ENCODE results near the gene MICAL2. TPM values are rescaled to one million over a fixed set of nuclear protein-coding genes. Genes with fewer than 3 reads are reported as not detected.

MICAL2 gene
- total and polyA plus RNA-seq, 7 donors, result 6.8 to 45.7 (median 15.0) TPM

- no peaks in the 10 kb centered on the region for H3K9me3 ChIP-seq
- TF ChIP-seq CTCF (IDR thresholded peaks at IDR 0.05), result no peak
- no peak for ATAC-seq
- intact Hi-C loops (cut with DNase I), result no loop called here
- no peak overlapping the region for H3K4me3 ChIP-seq
- WGBS, 3 donors, result 86 to 92% (median 89%) methylated on average over 4 of the region's 4 CpGs
- no peak for DNase-seq
- no peak overlapping the region for H3K27ac ChIP-seq
- no peaks in the 10 kb centered on the region for H3K4me1 ChIP-seq
- H3K27me3 ChIP-seq (ENCODE audit: insufficient read depth in 3 of 3, low read length in 2 of 3), result no peaks in the 10 kb centered on the region
- no peaks in the 10 kb centered on the region for H3K36me3 ChIP-seq (ENCODE audit: insufficient read depth in 1 of 2, low read depth in 1 of 2)
Observed at GRCh38 chr11:12127206-12127898, 17.0 kb downstream of the MICAL2 start.

DNA sequence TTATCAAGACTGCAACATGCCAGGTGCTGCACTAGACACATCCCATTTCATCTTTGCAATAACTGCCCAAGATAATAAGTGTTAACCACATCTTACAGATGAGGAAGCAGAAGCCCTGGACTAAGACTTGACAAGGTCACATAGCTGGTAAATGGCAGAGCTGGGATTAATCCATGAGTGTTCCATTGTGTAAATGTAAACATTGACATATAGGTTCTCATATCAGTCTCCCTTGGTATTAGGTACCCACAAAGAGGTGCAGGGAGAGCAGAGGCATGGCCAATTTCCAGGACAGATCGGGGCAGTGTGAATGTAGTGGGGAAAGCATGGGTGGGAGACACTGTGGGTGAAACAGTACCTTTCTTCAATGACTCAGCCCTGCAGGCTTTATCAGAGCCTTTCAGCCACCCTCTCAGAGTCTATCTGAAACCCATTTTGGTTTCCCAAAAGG lies 17.9 kb downstream of the MICAL2 start:
- Histone ChIP-seq H3K9me3 (no peaks in the 10 kb centered on the region), H3K4me1 (no peaks in the 10 kb centered on the region), H3K27ac (no peak overlapping the region), H3K4me3 (no peak overlapping the region), H3K27me3 (ENCODE audit: insufficient read depth in 3 of 3, low read length in 2 of 3) (no peaks in the 10 kb centered on the region), H3K36me3 (ENCODE audit: insufficient read depth in 1 of 2, low read depth in 1 of 2) (no peaks in the 10 kb centered on the region)
- intact Hi-C loops (cut with DNase I), result no loop called here
- TF ChIP-seq CTCF (IDR thresholded peaks at IDR 0.05), result no peak
- DNase-seq (no peak), ATAC-seq (no peak)
- WGBS, 3 donors, result 77 to 95% (median 87%) methylated on average over 1 of the region's 1 CpG

- WGBS, 3 donors, result 83 to 93% (median 86%) methylated on average over 4 of the region's 4 CpGs
- TF ChIP-seq CTCF (IDR thresholded peaks at IDR 0.05), result no peak
- Histone ChIP-seq H3K27ac (no peak overlapping the region), H3K36me3 (ENCODE audit: insufficient read depth in 1 of 2, low read depth in 1 of 2) (no peaks in the 10 kb centered on the region), H3K4me3 (no peak overlapping the region), H3K4me1 (no peaks in the 10 kb centered on the region), H3K9me3 (no peaks in the 10 kb centered on the region), H3K27me3 (ENCODE audit: insufficient read depth in 3 of 3, low read length in 2 of 3) (no peaks in the 10 kb centered on the region)
- DNase-seq (no peak), ATAC-seq (no peak)
- intact Hi-C loops (cut with DNase I), result no loop called here
Observed at GRCh38 chr11:12129227-12129626, 18.8 kb downstream of the MICAL2 start.

DNA sequence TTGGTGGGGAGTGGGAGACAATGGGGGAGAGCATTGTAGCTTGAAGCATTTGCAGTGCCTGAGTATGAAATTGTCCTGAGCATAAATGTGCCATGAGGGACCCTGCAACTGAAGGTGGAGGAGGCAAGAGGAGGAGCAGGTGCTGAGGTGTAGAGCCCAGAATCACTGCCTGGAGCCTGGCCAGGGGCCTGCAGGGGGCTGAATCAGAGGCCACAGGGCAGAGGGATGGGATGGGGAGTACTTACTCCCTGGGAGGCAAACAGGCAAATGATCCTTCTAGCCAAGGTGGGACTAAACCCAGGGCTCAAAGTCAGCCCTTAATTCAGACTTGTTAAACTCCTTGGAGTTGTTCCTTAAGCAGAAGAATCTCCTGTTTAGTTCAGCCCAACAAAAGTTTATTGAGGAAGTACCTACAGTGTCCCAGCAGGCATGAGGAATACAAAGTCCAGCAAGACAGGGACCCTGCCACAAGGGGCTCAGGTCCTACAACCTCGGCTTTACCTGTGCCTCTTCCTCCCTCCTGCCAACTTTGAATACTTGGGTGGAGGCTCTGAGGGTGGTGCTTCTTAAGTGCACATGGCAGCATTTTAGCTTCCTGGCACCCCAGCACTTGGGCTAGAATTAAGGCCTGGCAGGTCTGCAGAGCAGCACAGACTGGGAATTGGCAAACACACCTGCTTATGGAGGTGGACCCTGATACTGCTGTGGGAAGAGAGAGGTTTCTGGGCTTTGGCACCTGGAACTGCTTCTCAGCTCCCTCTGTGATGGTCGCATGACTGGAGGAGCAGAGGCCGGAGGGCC lies 20.0 kb downstream of the MICAL2 start:
- Histone ChIP-seq H3K9me3 (no peaks in the 10 kb centered on the region), H3K36me3 (ENCODE audit: insufficient read depth in 1 of 2, low read depth in 1 of 2) (no peaks in the 10 kb centered on the region), H3K4me1 (no peaks in the 10 kb centered on the region), H3K27ac (no peak overlapping the region), H3K4me3 (no peak overlapping the region), H3K27me3 (ENCODE audit: insufficient read depth in 3 of 3, low read length in 2 of 3) (no peaks in the 10 kb centered on the region)
- WGBS, 3 donors, result 92 to 98% (median 94%) methylated on average over 3 of the region's 3 CpGs
- ATAC-seq (no peak), DNase-seq (no peak)
- intact Hi-C loops (cut with DNase I), result no loop called here
- no peak for TF ChIP-seq CTCF (IDR thresholded peaks at IDR 0.05)

All from psoas muscle (tissue), 8 donors.